Measurements from ENCODE around the gene WIPF2. TPM values are rescaled to one million over a fixed set of nuclear protein-coding genes. Genes with fewer than 3 reads are reported as not detected.
A peak's percentile ranks its signal among the peaks of the same experiment; 100 is the strongest.
"Not testable (repeated sequence)": the region's sequence is repeated elsewhere in the genome, so short reads cannot be mapped to it uniquely, and the experiment has no call there.

The WIPF2 gene
- total RNA-seq, 3 donors from 2014 or later (not counting 1 experiment from before 2014, with no cell fraction given) = 43.2 to 47.4 (median 43.9) TPM

DNA sequence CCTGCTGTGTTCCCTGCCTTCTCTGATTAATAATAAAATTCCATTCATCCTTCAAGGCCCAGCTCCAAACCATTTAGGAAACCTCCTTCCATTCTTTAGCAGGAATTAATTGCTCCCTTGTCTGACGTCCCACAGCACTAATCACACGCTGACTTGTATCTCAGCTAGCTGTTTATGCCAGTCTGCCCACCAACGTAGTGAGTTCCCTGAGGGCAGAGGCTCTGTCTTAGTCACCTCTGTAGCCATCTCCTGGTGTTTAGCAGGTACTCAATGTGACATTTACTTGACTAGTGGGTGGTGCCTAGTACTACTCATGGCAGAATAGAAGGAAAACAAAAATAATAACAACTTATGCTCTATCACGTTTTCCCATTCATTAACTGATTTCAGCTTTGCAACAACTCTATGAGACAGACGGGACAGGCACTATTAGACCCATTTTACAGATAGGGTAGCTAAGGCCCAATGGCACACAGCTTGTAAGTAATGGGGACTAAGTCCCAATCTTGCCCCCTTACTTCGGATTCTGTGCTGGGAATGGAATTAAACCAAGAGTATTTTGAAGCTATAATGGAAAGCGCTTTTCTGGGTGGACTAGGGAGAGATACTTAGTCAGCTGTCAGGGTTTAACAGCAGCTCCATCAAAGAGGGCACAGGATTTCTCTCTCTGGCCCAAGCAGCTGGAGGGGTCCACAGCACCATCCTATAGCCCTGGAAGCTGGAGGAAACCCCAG lies 931 bp upstream of the WIPF2 start:
- Histone ChIP-seq H3K27me3 (ENCODE audit: control insufficient read depth, insufficient read depth, low read length) (no peaks in the 10 kb centered on the region), H3K9me3 (ENCODE audit: control insufficient read depth, insufficient read depth, low read length) (no peaks in the 10 kb centered on the region), H3K36me3 (ENCODE audit: control insufficient read depth, insufficient read depth, low read length) (no peaks in the 10 kb centered on the region), H3K27ac (ENCODE audit: low read length) (peak overlapping the region; percentile 99), H3K4me3 (ENCODE audit: low read length) (peak overlapping the region; percentile 80), H3K4me1 (ENCODE audit: control insufficient read depth, insufficient read depth, low read length) (peaks cover 28% of the 10 kb centered on the region)
- Mint-ChIP-seq H3K4me3 (peak overlapping the region; percentile 88), H3K27me3 (ENCODE audit: low read depth in 2 of 2) (no peaks in the 10 kb centered on the region), H3K27ac (peak overlapping the region; percentile 99), H3K9me3 (no peaks in the 10 kb centered on the region), H3K4me1 (peaks cover 23 to 33% of the 10 kb centered on the region in 2 donors), H3K36me3 (no peaks in the 10 kb centered on the region)
- WGBS (ENCODE audit: insufficient coverage) = 90% methylated on average over 7 of the region's 7 CpGs
- intact Hi-C loops (cut with micrococcal nuclease) = loop anchor here (5.0 kb wide), 2 partner anchors 69 to 76 kb away; partner anchors contain the start of genes CASC3 and CDC6
- peak in 1 of 2 donors; percentile 30 for DNase-seq
- ATAC-seq = no peak
- TF ChIP-seq, protein P1, sequence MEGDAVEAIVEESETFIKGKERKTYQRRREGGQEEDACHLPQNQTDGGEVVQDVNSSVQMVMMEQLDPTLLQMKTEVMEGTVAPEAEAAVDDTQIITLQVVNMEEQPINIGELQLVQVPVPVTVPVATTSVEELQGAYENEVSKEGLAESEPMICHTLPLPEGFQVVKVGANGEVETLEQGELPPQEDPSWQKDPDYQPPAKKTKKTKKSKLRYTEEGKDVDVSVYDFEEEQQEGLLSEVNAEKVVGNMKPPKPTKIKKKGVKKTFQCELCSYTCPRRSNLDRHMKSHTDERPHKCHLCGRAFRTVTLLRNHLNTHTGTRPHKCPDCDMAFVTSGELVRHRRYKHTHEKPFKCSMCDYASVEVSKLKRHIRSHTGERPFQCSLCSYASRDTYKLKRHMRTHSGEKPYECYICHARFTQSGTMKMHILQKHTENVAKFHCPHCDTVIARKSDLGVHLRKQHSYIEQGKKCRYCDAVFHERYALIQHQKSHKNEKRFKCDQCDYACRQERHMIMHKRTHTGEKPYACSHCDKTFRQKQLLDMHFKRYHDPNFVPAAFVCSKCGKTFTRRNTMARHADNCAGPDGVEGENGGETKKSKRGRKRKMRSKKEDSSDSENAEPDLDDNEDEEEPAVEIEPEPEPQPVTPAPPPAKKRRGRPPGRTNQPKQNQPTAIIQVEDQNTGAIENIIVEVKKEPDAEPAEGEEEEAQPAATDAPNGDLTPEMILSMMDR (IDR thresholded peaks at IDR 0.05) = no peak

DNA sequence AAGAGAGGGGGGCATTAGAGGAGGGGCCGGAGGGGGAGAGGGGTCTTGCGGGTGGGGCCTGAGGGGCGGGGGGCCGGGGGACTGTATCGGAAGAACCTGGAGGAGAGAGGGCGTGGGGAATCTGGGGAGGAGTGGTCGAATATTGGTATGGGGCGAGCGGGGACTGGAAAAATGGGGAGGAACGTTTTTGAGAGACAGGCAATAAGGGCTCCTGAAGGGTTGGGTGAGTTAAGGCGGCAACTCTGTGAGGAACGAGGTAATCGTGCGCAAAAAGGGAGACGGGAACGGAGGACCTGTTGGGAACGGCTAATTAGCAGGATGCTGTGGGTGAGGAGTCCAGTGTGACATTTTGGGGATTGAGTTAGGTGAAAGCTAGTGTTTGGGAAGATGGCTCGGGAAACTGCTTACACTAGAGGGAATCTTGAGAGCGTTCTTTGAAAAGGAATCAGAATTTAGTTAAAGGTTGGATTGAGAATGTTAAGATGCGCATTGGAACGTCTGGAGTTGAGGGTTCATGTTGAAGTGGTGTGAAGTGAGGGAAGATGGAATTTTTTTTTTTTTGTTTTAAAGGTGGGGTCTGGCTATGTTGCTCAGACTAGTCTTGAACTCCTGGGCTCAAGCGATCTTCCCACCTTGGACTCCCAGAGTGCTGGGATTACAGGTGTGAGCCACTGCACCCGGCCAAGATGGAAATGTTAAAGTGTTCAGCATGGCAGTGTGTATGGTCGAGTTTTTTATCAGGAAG lies 662 bp downstream of the WIPF2 start:
- intact Hi-C loops (cut with micrococcal nuclease) = loop anchor here (1.0 to 5.0 kb wide), 3 partner anchors 68 to 123 kb away; partner anchors contain the start of genes CASC3 and CDC6
- 4% methylated on average over 24 of the region's 24 CpGs for WGBS (ENCODE audit: insufficient coverage)
- peak in 1 of 3 donors; percentile 6 for ATAC-seq

DNA sequence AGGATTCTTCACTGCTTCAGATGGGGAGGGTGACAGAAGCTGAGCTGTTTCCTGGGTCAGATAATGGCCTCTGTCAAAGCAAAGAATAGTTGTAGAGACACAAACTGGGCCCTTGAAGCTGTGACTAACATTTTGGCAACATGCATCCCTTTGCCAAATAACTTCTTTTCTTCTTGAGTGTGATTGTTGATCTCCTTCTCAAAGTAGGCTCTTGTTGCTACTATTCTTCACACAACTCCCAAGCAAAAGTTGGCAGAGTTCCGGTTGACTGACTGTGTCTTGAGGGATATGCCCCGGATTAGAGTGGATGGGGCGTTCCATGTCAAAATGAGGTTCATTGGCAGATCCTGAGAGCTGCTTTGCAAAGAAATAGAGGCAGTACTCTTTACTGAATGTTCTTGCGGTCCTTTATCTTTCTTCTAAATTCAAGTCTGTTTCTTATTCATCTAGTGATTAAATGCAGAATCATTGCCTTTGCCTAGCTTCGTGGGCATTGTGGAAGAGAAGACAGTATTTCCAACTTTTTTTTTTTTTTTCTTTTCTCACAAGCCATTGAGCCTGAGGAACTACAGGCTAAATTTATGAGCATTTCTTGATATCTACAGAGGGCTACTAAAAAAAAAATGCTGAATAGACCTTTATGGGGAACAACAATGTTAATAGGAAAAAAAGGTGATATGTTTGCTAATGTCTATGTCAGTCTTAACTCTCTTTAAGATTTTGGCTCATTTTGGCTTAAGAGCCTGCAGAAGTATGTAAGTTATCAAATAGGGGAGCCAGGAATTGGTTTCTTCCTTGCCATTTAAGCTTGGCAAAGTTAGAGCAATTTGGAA lies 5.8 kb downstream of the WIPF2 start:
- Mint-ChIP-seq H3K27ac (peak overlapping the region; percentile 10 to 75), H3K36me3 (no peaks in the 10 kb centered on the region), H3K9me3 (no peaks in the 10 kb centered on the region), H3K27me3 (ENCODE audit: low read depth in 2 of 2) (no peaks in the 10 kb centered on the region), H3K4me1 (peaks cover 27 to 41% of the 10 kb centered on the region in 2 donors), H3K4me3 (no peak overlapping the region)
- H3K27me3 ChIP-seq (ENCODE audit: control insufficient read depth, insufficient read depth, low read length) = no peaks in the 10 kb centered on the region
- intact Hi-C loops (cut with micrococcal nuclease) = no loop called here
- ATAC-seq = no peak
- peaks cover 17% of the 10 kb centered on the region for H3K4me1 ChIP-seq (ENCODE audit: control insufficient read depth, insufficient read depth, low read length)
- DNase-seq = no peak
- TF ChIP-seq, protein P1 (IDR thresholded peaks at IDR 0.05) = no peak
- WGBS (ENCODE audit: insufficient coverage) = 100% methylated on average over 4 of the region's 5 CpGs
- no peak overlapping the region for H3K4me3 ChIP-seq (ENCODE audit: low read length)
- no peak overlapping the region for H3K27ac ChIP-seq (ENCODE audit: low read length)
- H3K9me3 ChIP-seq (ENCODE audit: control insufficient read depth, insufficient read depth, low read length) = no peaks in the 10 kb centered on the region
- H3K36me3 ChIP-seq (ENCODE audit: control insufficient read depth, insufficient read depth, low read length) = peaks cover 2% of the 10 kb centered on the region

More for the DNA sequence above, 662 bp downstream of the WIPF2 start:
- no peaks in the 10 kb centered on the region for H3K27me3 Mint-ChIP-seq (ENCODE audit: low read depth in 2 of 2)
- peak; percentile 23 to 60 for DNase-seq
- Histone ChIP-seq H3K4me1 (ENCODE audit: control insufficient read depth, insufficient read depth, low read length) (peaks cover 28% of the 10 kb centered on the region), H3K9me3 (ENCODE audit: control insufficient read depth, insufficient read depth, low read length) (no peaks in the 10 kb centered on the region), H3K27me3 (ENCODE audit: control insufficient read depth, insufficient read depth, low read length) (no peaks in the 10 kb centered on the region), H3K27ac (ENCODE audit: low read length) (peak overlapping the region; percentile 99), H3K4me3 (ENCODE audit: low read length) (peak overlapping the region; percentile 80), H3K36me3 (ENCODE audit: control insufficient read depth, insufficient read depth, low read length) (no peaks in the 10 kb centered on the region)
- TF ChIP-seq, protein P1 (IDR thresholded peaks at IDR 0.05) = no peak
- peak overlapping the region; percentile 99 for H3K27ac Mint-ChIP-seq
- no peaks in the 10 kb centered on the region for H3K36me3 Mint-ChIP-seq
- H3K4me1 Mint-ChIP-seq = peaks cover 31 to 42% of the 10 kb centered on the region in 2 donors
- H3K4me3 Mint-ChIP-seq = peak overlapping the region; percentile 88
- no peaks in the 10 kb centered on the region for H3K9me3 Mint-ChIP-seq

DNA sequence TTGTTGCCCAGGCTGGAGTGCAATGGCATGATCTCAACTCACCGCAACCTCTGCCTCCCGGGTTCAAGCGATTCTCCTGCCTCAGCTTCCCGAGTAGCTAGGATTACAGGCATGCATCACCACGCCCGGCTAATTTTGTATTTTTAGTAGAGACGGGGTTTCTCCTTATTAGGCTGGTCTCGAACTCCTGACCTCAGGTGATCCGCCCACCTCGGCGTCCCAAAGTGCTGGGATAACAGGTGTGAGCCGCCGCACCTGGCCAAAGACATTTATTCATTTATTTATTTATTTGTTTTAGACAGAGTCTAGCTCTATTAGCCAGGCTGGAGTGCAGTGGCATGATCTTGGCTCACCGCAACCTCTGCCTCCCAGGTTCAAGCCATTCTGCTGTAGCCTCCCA lies 10.0 kb downstream of the WIPF2 start:
- DNase-seq; H3K27ac ChIP-seq (ENCODE audit: low read length); H3K36me3 Mint-ChIP-seq; H3K4me1 ChIP-seq (ENCODE audit: control insufficient read depth, insufficient read depth, low read length); H3K4me3 Mint-ChIP-seq; H3K9me3 Mint-ChIP-seq; intact Hi-C loops (cut with micrococcal nuclease); H3K27me3 ChIP-seq (ENCODE audit: control insufficient read depth, insufficient read depth, low read length); H3K27ac Mint-ChIP-seq; H3K4me3 ChIP-seq (ENCODE audit: low read length); H3K9me3 ChIP-seq (ENCODE audit: control insufficient read depth, insufficient read depth, low read length); ATAC-seq; H3K27me3 Mint-ChIP-seq (ENCODE audit: low read depth in 2 of 2): not testable (repeated sequence)
- WGBS (ENCODE audit: insufficient coverage) = 98% methylated on average over 12 of the region's 14 CpGs
- H3K36me3 ChIP-seq (ENCODE audit: control insufficient read depth, insufficient read depth, low read length) = peaks cover 16% of the 10 kb centered on the region
- peaks cover 26 to 39% of the 10 kb centered on the region in 2 donors for H3K4me1 Mint-ChIP-seq
